GM13977 (cell line): ENCODE results near the gene ABI3BP.

Experiments
- DNase-seq: peaks from one replicate; pipeline ENCODE4 v3.0.0; 2012; ENCODE audit warnings: low spot score
- CTCF ChIP-seq: IDR thresholded peaks from 2 replicates; pipeline ENCODE4 v1.5.1; 2012; ENCODE audit warnings: mild to moderate bottlenecking, control low read depth; ENCODE audit not compliant: insufficient read depth; ENCODE audit errors: extremely low read depth, missing control alignments
- in situ Hi-C: fragments of 300-500 bp; cut with MboI; formaldehyde crosslinking; loops from one replicate; pipeline ENCODE4 v1.12.0; 2022; ENCODE audit warnings: low sequenced_read_pairs, low pct_unique_long_range_greater_than_20kb, mixed read lengths, inconsistent platforms; ENCODE audit not compliant: unreplicated experiment

Gene ABI3BP

GRCh38 chr3:100975714-100976113 is 17.5 kb downstream of the ABI3BP start:
- in situ Hi-C loops, result no loop called here
- DNase-seq, result no peak
- no peak for TF ChIP-seq CTCF

DNA sequence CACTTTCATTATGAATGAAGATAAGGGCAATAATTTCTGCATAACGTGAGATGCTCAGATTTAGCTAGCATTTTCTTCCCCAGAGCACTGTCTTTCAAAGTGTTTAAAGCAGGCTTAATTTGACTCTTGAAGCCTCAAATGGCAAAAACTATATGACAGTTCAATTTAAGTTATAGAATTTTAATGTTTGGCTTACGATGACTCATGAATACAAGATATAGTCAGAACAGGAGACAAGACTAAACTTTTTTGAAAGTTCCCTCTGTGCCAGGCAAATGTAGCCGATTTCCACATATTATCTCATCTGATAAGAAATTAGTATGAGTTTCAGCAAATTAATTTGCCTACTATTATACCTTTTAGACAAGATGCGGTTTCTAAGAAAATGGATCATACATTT is 19.6 kb downstream of the ABI3BP start:
- no peak for TF ChIP-seq CTCF
- in situ Hi-C loops, result no loop called here
- DNase-seq, result no peak

GRCh38 chr3:100972867-100973266 is 20.4 kb downstream of the ABI3BP start:
- no peak for TF ChIP-seq CTCF
- in situ Hi-C loops, result no loop called here
- no peak for DNase-seq

GRCh38 chr3:100972301-100972844 is 20.8 kb downstream of the ABI3BP start:
- in situ Hi-C loops, result no loop called here
- no peak for DNase-seq

DNA sequence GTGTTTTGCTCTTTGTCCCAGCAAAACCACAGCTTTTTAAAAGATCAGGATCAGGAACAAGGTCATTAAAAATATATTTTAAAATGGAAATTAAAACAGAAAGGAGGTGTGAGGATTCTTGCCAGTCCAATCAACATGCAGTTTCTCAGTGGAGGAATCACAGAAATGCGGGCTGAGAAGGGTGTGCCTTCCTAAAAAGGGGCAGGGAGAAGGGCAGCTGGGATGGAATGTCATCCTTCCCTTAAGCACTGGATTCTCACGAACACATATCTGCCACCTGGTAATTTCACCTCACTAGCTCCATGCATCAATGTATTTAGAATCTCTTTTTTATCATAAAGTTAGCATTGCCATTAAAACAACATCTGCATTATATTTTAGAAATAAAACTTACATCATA is 21.4 kb downstream of the ABI3BP start:
- no peak for TF ChIP-seq CTCF
- in situ Hi-C loops, result no loop called here
- no peak for DNase-seq

More at GRCh38 chr3:100972301-100972844, 20.8 kb downstream of the ABI3BP start:
- no peak for TF ChIP-seq CTCF

GRCh38 chr3:100970477-100970990 is 22.7 kb downstream of the ABI3BP start:
- no peak for TF ChIP-seq CTCF
- no peak for DNase-seq
- in situ Hi-C loops, result no loop called here
